VCaP (cell line): ENCODE measurements around the gene SH2D3A.

ENCODE experiments used
- H3K27ac ChIP-seq: fragments of 450-650 bp; 2 replicates; pipeline ENCODE4 v1.5.1; 2017
- CTCF ChIP-seq: fragments of 450-650 bp; conservative IDR thresholded peaks from 2 replicates; pipeline ENCODE4 v1.5.1; 2017; ENCODE audit warnings: mild to moderate bottlenecking, moderate library complexity

The SH2D3A gene

GRCh38 chr19:6714749-6715555 is 52.3 kb downstream of the SH2D3A start:
- H3K27ac ChIP-seq, result no peak overlapping the region
- TF ChIP-seq CTCF, result no peak

GRCh38 chr19:6713773-6714692 is 53.2 kb downstream of the SH2D3A start:
- H3K27ac ChIP-seq, result no peak overlapping the region
- TF ChIP-seq CTCF, result no peak

- H3K27ac ChIP-seq, result no peak overlapping the region
- TF ChIP-seq CTCF, result no peak
Observed at GRCh38 chr19:6712692-6713670, 54.3 kb downstream of the SH2D3A start.

- no peak for TF ChIP-seq CTCF
- H3K27ac ChIP-seq, result no peak overlapping the region
Observed at GRCh38 chr19:6712231-6712630, 55.0 kb downstream of the SH2D3A start.

GRCh38 chr19:6711605-6712004 is 55.6 kb downstream of the SH2D3A start:
- TF ChIP-seq CTCF, result no peak

GRCh38 chr19:6711078-6711361 is 56.2 kb downstream of the SH2D3A start:
- H3K27ac ChIP-seq, result no peak overlapping the region
- no peak for TF ChIP-seq CTCF

More at GRCh38 chr19:6711605-6712004, 55.6 kb downstream of the SH2D3A start:
- no peak overlapping the region for H3K27ac ChIP-seq
